ENCODE measurements around the gene NCOA5. TPM values are rescaled to one million over a fixed set of nuclear protein-coding genes. Genes with fewer than 3 reads are reported as not detected.

The NCOA5 gene
- total and polyA plus RNA-seq, 2 experiments from 2014 or later, result 8.4 to 22.8 TPM

DNA sequence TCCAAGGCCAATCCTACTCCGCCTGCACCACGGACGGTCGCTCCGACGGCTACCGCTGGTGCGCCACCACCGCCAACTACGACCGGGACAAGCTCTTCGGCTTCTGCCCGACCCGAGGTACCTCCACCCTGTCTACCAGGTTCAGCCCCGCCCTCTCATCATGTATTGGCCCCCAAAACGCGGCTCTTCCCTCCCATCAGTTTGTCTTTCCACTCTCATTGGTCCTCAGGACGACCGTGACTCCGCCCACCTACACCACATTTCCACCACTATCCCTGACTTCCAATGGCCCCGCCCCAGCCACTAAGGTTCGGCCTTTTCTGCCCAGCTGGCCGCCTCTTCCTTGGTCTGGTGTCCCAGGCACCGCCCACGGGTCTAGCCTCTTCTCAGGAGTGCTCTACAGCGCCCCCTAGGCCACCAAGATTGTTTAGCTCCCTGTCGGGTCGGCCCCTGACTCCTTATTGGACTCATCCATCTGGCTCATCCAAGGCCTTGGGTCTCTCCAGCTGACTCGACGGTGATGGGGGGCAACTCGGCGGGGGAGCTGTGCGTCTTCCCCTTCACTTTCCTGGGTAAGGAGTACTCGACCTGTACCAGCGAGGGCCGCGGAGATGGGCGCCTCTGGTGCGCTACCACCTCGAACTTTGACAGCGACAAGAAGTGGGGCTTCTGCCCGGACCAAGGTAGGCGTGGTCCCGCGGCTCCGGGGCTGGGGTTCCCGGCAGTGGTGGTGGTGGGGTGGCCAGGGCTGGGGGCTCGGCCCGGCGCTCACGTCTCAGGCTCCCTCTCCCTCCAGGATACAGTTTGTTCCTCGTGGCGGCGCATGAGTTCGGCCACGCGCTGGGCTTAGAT is 77.9 kb downstream of the NCOA5 start:
- H3K36me3 ChIP-seq (ENCODE audit: insufficient read depth), result no peaks in the 10 kb centered on the region
- H3K4me2 ChIP-seq, result peak overlapping the region; percentile 59; the same call in 1 of the 2 replicates
- no peaks in the 10 kb centered on the region for H3K79me2 ChIP-seq (replicated peaks; ENCODE audit: insufficient read depth)
- Mint-ChIP-seq H3K4me3 (no peak overlapping the region), H3K36me3 (ENCODE audit: low read depth) (peaks cover 7% of the 10 kb centered on the region; the same call in 1 of the 3 replicates), H3K9me3 (peaks cover 16% of the 10 kb centered on the region), H3K4me1 (peaks cover 40% of the 10 kb centered on the region), H3K27me3 (ENCODE audit: insufficient read depth, low read depth, poor library complexity) (peaks cover 24% of the 10 kb centered on the region), H3K27ac (no peak overlapping the region)
- peak overlapping the region; percentile 34; the same call in 1 of the 2 replicates for H3K4me3 ChIP-seq
- ATAC-seq, result peak; percentile 47
- TF ChIP-seq JUNB (IDR thresholded peaks at IDR 0.05; ENCODE audit: unreplicated experiment), result no peak
- TF ChIP-seq, protein P1, sequence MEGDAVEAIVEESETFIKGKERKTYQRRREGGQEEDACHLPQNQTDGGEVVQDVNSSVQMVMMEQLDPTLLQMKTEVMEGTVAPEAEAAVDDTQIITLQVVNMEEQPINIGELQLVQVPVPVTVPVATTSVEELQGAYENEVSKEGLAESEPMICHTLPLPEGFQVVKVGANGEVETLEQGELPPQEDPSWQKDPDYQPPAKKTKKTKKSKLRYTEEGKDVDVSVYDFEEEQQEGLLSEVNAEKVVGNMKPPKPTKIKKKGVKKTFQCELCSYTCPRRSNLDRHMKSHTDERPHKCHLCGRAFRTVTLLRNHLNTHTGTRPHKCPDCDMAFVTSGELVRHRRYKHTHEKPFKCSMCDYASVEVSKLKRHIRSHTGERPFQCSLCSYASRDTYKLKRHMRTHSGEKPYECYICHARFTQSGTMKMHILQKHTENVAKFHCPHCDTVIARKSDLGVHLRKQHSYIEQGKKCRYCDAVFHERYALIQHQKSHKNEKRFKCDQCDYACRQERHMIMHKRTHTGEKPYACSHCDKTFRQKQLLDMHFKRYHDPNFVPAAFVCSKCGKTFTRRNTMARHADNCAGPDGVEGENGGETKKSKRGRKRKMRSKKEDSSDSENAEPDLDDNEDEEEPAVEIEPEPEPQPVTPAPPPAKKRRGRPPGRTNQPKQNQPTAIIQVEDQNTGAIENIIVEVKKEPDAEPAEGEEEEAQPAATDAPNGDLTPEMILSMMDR (conservative IDR thresholded peaks at IDR 0.05; ENCODE audit: low read depth in 2 of 2), result peak; percentile 85 to 90
- peak; percentile 72 for TF ChIP-seq POLR2AphosphoS5 (IDR thresholded peaks at IDR 0.05; ENCODE audit: low read depth)
- DNase-seq (ENCODE audit: low spot score), result peak; percentile 100
- H3K4me1 ChIP-seq (ENCODE audit: insufficient read depth), result peaks cover 22% of the 10 kb centered on the region
- H3K27ac ChIP-seq (ENCODE audit: low read depth), result no peak overlapping the region
- no peak overlapping the region for H2AFZ ChIP-seq
- H4K20me1 ChIP-seq (replicated peaks; ENCODE audit: insufficient read depth), result no peaks in the 10 kb centered on the region
- H3F3A ChIP-seq (replicated peaks; ENCODE audit: low read depth), result peaks cover 15% of the 10 kb centered on the region
- peaks cover 16% of the 10 kb centered on the region for H3K27me3 ChIP-seq (ENCODE audit: insufficient read depth)
- H3K9me2 ChIP-seq (ENCODE audit: insufficient read depth), result no peaks in the 10 kb centered on the region

Other genes starting within 250 kb of the NCOA5 start
- 55.6 and 75.2 TPM in 2 replicates for gene ACOT8, start 232.6 kb downstream of the NCOA5 start, total RNA-seq (2014; rRNA removed; shearing (Covaris generic))
- 42.0 and 43.1 TPM in 2 replicates for gene ACOT8, start 232.6 kb downstream of the NCOA5 start, polyA plus RNA-seq (2016; fragmentation: Nextera tagmentation; extraction: Ambion mirVana)
- 7.5 and 8.2 TPM in 2 replicates for gene ZSWIM3, start 232.3 kb downstream of the NCOA5 start, total RNA-seq (2014; rRNA removed; shearing (Covaris generic))
- 2.0 and 3.0 TPM in 2 replicates for gene ZSWIM3, start 232.3 kb downstream of the NCOA5 start, polyA plus RNA-seq (2016; fragmentation: Nextera tagmentation; extraction: Ambion mirVana)
- 16.2 and 17.6 TPM in 2 replicates for gene ZSWIM1, start 208.7 kb downstream of the NCOA5 start, total RNA-seq (2014; rRNA removed; shearing (Covaris generic))
- 11.5 and 12.7 TPM in 2 replicates for gene ZSWIM1, start 208.7 kb downstream of the NCOA5 start, polyA plus RNA-seq (2016; fragmentation: Nextera tagmentation; extraction: Ambion mirVana)
- gene SPATA25, start 202.3 kb downstream of the NCOA5 start, total RNA-seq (2014; rRNA removed; shearing (Covaris generic)), result 1.0 and 7.5 TPM in 2 replicates
- gene SPATA25, start 202.3 kb downstream of the NCOA5 start, polyA plus RNA-seq (2016; fragmentation: Nextera tagmentation; extraction: Ambion mirVana), result 0.50 TPM in 1 of 2 replicates, not detected in the other
- 7.6 and 10.9 TPM in 2 replicates for gene NEURL2, start 198.8 kb downstream of the NCOA5 start, total RNA-seq (2014; rRNA removed; shearing (Covaris generic))
- gene NEURL2, start 198.8 kb downstream of the NCOA5 start, polyA plus RNA-seq (2016; fragmentation: Nextera tagmentation; extraction: Ambion mirVana), result 4.5 and 4.6 TPM in 2 replicates
- 31.4 and 39.9 TPM in 2 replicates for gene CTSA, start 198.6 kb downstream of the NCOA5 start, total RNA-seq (2014; rRNA removed; shearing (Covaris generic))
- 52.8 and 63.9 TPM in 2 replicates for gene CTSA, start 198.6 kb downstream of the NCOA5 start, polyA plus RNA-seq (2016; fragmentation: Nextera tagmentation; extraction: Ambion mirVana)
- 141 and 160 TPM in 2 replicates for gene PLTP, start 177.8 kb downstream of the NCOA5 start, total RNA-seq (2014; rRNA removed; shearing (Covaris generic))
- 107 and 108 TPM in 2 replicates for gene PLTP, start 177.8 kb downstream of the NCOA5 start, polyA plus RNA-seq (2016; fragmentation: Nextera tagmentation; extraction: Ambion mirVana)
- 26.1 and 27.0 TPM in 2 replicates for gene PCIF1, start 155.3 kb downstream of the NCOA5 start, total RNA-seq (2014; rRNA removed; shearing (Covaris generic))
- gene PCIF1, start 155.3 kb downstream of the NCOA5 start, polyA plus RNA-seq (2016; fragmentation: Nextera tagmentation; extraction: Ambion mirVana), result 28.3 and 37.0 TPM in 2 replicates
- 18.6 and 24.2 TPM in 2 replicates for gene ZNF335, start 117.8 kb downstream of the NCOA5 start, total RNA-seq (2014; rRNA removed; shearing (Covaris generic))
- gene ZNF335, start 117.8 kb downstream of the NCOA5 start, polyA plus RNA-seq (2016; fragmentation: Nextera tagmentation; extraction: Ambion mirVana), result 5.7 and 7.4 TPM in 2 replicates
- 5.4 and 5.8 TPM in 2 replicates for gene MMP9, start 81.1 kb downstream of the NCOA5 start, total RNA-seq (2014; rRNA removed; shearing (Covaris generic))
- 4.1 and 4.3 TPM in 2 replicates for gene MMP9, start 81.1 kb downstream of the NCOA5 start, polyA plus RNA-seq (2016; fragmentation: Nextera tagmentation; extraction: Ambion mirVana)
- gene SLC12A5, start 60.7 kb downstream of the NCOA5 start, total RNA-seq (2014; rRNA removed; shearing (Covaris generic)), result 0.35 and 3.5 TPM in 2 replicates
- gene SLC12A5, start 60.7 kb downstream of the NCOA5 start, polyA plus RNA-seq (2016; fragmentation: Nextera tagmentation; extraction: Ambion mirVana), result 8.4 and 9.8 TPM in 2 replicates
- gene CD40, start 28.4 kb upstream of the NCOA5 start, total RNA-seq (2014; rRNA removed; shearing (Covaris generic)), result 9.9 and 15.4 TPM in 2 replicates
- gene CD40, start 28.4 kb upstream of the NCOA5 start, polyA plus RNA-seq (2016; fragmentation: Nextera tagmentation; extraction: Ambion mirVana), result 17.9 and 18.9 TPM in 2 replicates
- gene CDH22, start 218.5 kb upstream of the NCOA5 start, total RNA-seq (2014; rRNA removed; shearing (Covaris generic)), result 0.10 and 0.31 TPM in 2 replicates
- gene CDH22, start 218.5 kb upstream of the NCOA5 start, polyA plus RNA-seq (2016; fragmentation: Nextera tagmentation; extraction: Ambion mirVana), result 0.08 and 0.16 TPM in 2 replicates